PFSK-1 (cell line): Measurements from ENCODE around the gene ACBD3.

Source experiments
- FOXP2 ChIP-seq: optimal IDR thresholded peaks from 2 replicates; pipeline ENCODE3; 2011; ENCODE audit warnings: borderline replicate concordance, control low read depth, inconsistent platforms; ENCODE audit not compliant: insufficient read depth; ENCODE audit errors: extremely low read length, extremely low read depth
- POLR2AphosphoS5 ChIP-seq: IDR thresholded peaks from 2 replicates; pipeline ENCODE4 v1.6.1; 2012; ENCODE audit warnings: low read depth, mild to moderate bottlenecking, control low read depth, low read length, moderate library complexity
- SIN3A ChIP-seq: IDR thresholded peaks from 2 replicates; pipeline ENCODE4 v1.6.1; 2012; ENCODE audit warnings: mild to moderate bottlenecking, low read length, moderate library complexity, borderline replicate concordance; ENCODE audit not compliant: insufficient read depth
- TAF1 ChIP-seq: IDR thresholded peaks from 2 replicates; pipeline ENCODE4 v1.6.1; 2012; ENCODE audit warnings: low read length, control low read depth, borderline replicate concordance; ENCODE audit not compliant: insufficient read depth
- TF ChIP-seq, protein P1 (sequence below), 2 experiments: IDR thresholded peaks; 2 replicates each; pipeline versions ENCODE4 v1.6.1 to v1.8.0; 2011 to 2012; ENCODE audit warnings: low read depth in 2 of 2, low read length in 2 of 2, control low read depth in 1 of 2, inconsistent platforms in 1 of 2, mild to moderate bottlenecking in 1 of 2, moderate library complexity in 1 of 2; ENCODE audit not compliant: insufficient read depth in 1 of 2

Gene ACBD3

DNA sequence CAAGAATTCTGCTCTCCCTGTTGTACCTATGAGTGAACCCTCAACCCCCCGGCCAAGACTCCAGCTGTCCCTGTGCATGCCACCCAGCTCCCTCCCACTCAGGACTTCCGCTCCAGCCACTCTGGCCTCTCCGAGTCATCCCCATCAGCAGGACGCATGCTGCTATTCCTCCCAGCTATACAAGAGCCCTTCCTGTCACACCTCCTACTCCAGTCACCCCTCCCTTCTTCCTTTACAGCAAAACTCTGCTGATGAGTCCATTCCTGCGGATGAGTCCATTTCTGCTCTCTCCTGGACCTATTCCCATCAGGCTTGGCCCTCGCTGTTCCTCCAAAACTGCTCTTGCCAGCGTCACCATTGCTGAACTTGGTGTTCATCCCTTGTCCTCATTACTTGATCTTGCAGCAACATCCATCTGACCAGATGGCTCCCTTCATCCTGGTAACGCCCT, 81.8 kb downstream of the ACBD3 start:
- TF ChIP-seq TAF1 = peak; percentile 26; the same call in 1 of the 2 replicates
- TF ChIP-seq, protein P1, sequence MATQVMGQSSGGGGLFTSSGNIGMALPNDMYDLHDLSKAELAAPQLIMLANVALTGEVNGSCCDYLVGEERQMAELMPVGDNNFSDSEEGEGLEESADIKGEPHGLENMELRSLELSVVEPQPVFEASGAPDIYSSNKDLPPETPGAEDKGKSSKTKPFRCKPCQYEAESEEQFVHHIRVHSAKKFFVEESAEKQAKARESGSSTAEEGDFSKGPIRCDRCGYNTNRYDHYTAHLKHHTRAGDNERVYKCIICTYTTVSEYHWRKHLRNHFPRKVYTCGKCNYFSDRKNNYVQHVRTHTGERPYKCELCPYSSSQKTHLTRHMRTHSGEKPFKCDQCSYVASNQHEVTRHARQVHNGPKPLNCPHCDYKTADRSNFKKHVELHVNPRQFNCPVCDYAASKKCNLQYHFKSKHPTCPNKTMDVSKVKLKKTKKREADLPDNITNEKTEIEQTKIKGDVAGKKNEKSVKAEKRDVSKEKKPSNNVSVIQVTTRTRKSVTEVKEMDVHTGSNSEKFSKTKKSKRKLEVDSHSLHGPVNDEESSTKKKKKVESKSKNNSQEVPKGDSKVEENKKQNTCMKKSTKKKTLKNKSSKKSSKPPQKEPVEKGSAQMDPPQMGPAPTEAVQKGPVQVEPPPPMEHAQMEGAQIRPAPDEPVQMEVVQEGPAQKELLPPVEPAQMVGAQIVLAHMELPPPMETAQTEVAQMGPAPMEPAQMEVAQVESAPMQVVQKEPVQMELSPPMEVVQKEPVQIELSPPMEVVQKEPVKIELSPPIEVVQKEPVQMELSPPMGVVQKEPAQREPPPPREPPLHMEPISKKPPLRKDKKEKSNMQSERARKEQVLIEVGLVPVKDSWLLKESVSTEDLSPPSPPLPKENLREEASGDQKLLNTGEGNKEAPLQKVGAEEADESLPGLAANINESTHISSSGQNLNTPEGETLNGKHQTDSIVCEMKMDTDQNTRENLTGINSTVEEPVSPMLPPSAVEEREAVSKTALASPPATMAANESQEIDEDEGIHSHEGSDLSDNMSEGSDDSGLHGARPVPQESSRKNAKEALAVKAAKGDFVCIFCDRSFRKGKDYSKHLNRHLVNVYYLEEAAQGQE (IDR thresholded peaks at IDR 0.05; ENCODE audit: insufficient read depth in 1 of 2, low read depth in 2 of 2, low read length in 2 of 2) = peak in 1 of 2 experiments; percentile 21; a peak in 1 of 4 replicates
- peak; percentile 71; the same call in 1 of the 2 replicates for TF ChIP-seq SIN3A
- no peak for TF ChIP-seq POLR2AphosphoS5
- TF ChIP-seq FOXP2 = no peak

DNA sequence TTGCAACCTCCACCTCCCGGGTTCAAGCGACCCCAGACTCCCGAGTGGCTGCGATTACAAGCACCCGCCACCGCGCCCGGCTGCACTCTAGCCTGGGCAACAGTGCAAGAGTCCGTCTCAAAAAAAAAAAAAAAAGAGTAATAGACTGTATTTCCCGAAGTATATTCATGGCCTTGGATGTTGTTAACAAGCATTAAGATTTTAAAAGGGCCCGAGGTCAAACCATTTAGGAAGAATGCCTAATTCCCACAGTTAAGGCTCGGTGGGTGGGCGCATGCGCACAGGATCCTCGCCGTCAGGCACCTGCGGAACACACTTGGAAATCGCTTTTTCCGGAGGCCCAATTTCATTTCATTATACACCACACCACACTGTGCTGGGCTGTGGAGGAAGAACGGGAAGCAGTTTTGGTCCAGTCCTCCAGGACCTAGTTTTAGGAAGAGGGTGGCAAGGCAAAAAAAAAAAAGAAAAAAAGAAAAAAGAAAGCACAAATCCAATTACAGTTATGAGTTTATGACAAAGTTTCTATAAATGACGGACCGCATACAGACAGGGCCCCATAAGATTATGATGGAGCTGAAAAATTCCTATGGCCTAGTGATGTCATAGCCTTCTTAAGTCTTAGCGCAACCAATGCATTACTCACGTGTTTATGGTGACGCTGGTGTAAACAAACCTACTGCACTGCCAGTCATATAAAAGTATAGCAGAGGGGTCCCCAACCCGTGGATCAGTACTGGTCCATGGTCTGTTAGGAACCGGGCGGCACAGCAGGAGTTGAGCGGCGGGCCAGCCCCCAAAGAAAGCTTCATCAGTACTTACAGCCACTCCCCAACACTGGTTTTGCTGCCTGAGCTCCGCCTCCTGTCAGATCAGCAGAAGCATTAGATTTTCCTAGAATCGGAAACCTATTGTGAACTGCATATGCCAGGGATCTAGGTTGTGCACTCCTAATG, 85.8 kb downstream of the ACBD3 start:
- TF ChIP-seq, protein P1 (IDR thresholded peaks at IDR 0.05; ENCODE audit: insufficient read depth in 1 of 2, low read depth in 2 of 2, low read length in 2 of 2) = no peak
- TF ChIP-seq SIN3A = no peak
- TF ChIP-seq POLR2AphosphoS5 = no peak
- TF ChIP-seq FOXP2 = no peak
- no peak for TF ChIP-seq TAF1

DNA sequence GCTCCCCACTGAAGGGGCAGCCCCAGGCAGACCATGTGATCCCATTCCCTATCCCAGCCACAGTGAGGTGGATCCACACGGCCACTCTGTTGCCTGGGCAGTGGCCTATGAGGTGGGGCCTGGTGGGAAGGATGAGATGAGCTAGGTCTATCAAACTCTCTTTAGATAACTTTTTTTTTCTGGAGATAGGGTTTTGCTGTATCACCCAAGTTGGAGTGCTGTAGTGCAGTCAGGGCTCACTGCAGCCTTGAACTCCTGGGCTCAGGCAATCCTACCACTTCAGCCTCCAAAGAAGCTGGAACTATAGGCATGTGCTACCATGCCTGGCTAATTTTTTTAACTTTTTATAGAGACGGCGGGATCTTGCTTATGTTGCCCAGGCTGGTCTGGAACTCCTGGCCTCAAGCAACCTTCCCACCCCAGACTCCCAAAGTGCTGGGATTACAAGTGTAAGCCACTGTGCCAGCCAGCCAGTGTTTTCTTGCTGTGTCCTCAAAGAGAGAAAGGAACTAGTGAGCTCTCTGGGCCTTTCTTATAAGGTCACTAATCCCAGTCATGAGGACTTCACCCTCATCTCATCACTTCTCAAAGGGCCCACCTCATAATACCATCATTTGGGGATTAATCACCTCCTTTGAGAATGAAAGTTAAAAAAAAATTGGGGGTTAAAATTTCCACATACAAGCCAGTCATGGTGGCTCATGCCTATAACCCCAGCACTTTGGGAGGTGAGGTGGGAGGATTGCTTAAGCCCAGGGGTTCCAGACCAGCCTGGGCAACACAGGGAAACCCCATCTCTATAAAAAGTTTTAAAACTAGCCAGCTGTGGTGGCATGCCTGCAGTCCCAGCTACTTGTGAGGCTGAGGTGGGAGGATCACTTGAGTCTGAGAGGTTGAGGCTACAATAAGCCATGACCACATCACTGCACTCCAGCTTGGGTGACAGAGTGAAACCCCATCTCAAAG, 87.4 kb downstream of the ACBD3 start:
- TF ChIP-seq, protein P1 (IDR thresholded peaks at IDR 0.05; ENCODE audit: insufficient read depth in 1 of 2, low read depth in 2 of 2, low read length in 2 of 2) = no peak
- TF ChIP-seq TAF1 (no peak), FOXP2 (no peak), SIN3A (no peak), POLR2AphosphoS5 (no peak)

DNA sequence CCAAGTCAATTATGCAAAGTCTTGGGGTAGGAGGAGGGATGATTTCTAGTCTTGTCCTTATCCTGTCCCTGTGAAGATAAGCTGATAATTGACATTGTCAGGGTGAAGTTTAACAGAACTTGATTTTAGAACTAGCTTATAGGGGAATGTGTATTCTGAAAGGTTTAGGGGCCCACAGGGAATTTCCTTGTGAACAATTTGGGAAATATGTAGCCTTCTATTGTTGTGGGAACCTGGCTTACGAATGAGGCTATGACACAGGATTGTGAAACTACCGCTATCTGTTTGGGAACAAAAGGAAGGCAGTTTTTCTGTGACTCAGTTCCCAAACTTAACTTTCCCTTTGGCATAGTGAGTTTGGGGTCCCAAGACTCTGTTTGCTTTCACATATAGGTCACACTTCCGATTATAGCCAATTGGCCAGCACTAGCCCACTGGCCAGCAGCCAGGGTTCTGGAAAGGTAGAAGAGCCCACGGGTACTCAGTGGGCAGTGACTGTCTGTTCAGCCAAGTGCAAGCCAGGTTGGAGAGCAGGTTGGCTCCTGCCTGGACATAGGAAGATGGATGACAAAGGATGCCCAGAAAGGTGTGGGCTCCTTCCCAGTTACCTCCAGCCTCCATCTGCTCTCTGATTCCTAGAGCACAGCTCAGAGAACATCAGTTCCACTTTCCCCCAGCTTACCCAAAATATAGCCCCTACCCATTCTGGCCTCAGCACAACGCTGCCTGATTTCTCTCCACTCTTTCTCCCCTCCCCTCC, 88.5 kb downstream of the ACBD3 start:
- TF ChIP-seq FOXP2 = no peak
- TF ChIP-seq, protein P1 (IDR thresholded peaks at IDR 0.05; ENCODE audit: insufficient read depth in 1 of 2, low read depth in 2 of 2, low read length in 2 of 2) = no peak
- TF ChIP-seq SIN3A = no peak
- TF ChIP-seq TAF1 = no peak
- no peak for TF ChIP-seq POLR2AphosphoS5
